ENCODE data around the gene LRWD1. TPM values are rescaled to one million over a fixed set of nuclear protein-coding genes. Genes with fewer than 3 reads are reported as not detected.

Gene LRWD1
- polyA plus RNA-seq, 2 of the 4 experiments (the other 2 are of a cell fraction) = 10.7 to 28.1 TPM

GRCh38 chr7:102469351-102469971 lies 4.7 kb downstream of the LRWD1 start:
- Histone ChIP-seq H3K27ac (no peak overlapping the region), H3K4me2 (no peak overlapping the region), H3K9me3 (no peaks in the 10 kb centered on the region), H3K4me1 (0 out of 3 replicates have a peak, but pooled peaks cover 4% of the 10 kb centered on the region), H3K4me3 (no peak overlapping the region)
- ChIA-PET POLR2A (no interaction called here), CTCF (no interaction called here)
- no peak for ATAC-seq
- TF ChIP-seq ZFP36 (IDR thresholded peaks at IDR 0.05; ENCODE audit: borderline replicate concordance, partially characterized antibody) = no peak
- no peak for TF ChIP-seq GATA3 (IDR thresholded peaks at IDR 0.05; ENCODE audit: borderline replicate concordance)
- TF ChIP-seq HMGXB4 (CRISPR knock-in tag; IDR thresholded peaks at IDR 0.05; ENCODE audit: borderline replicate concordance) = no peak
- no peak for TF ChIP-seq HOXA7 (CRISPR knock-in tag; IDR thresholded peaks at IDR 0.05)
- TF ChIP-seq EHF (CRISPR knock-in tag; IDR thresholded peaks at IDR 0.05) = no peak
- TF ChIP-seq ZSCAN20 (CRISPR knock-in tag; IDR thresholded peaks at IDR 0.05) = no peak
- TF ChIP-seq MAX (IDR thresholded peaks at IDR 0.05) = no peak
- no peak for TF ChIP-seq POLR2AphosphoS2 (conservative IDR thresholded peaks at IDR 0.05; ENCODE audit: low read length)
- TF ChIP-seq KDM1A (IDR thresholded peaks at IDR 0.05; ENCODE audit: low read depth) = no peak
- TF ChIP-seq BHLHE40 (IDR thresholded peaks at IDR 0.05; ENCODE audit: low read depth, low read length) = no peak
- TF ChIP-seq NPAS2 (CRISPR knock-in tag; IDR thresholded peaks at IDR 0.05; ENCODE audit: borderline replicate concordance) = no peak
- TF ChIP-seq HOXB5 (CRISPR knock-in tag; IDR thresholded peaks at IDR 0.05) = no peak
- no peak for TF ChIP-seq FOSB (CRISPR knock-in tag; IDR thresholded peaks at IDR 0.05)
- TF ChIP-seq KDM5A (IDR thresholded peaks at IDR 0.05) = no peak
- no peak for TF ChIP-seq CTCF (IDR thresholded peaks at IDR 0.05)
- no peak for TF ChIP-seq TFCP2L1 (CRISPR knock-in tag; IDR thresholded peaks at IDR 0.05)
- no peak for TF ChIP-seq SREBF2 (IDR thresholded peaks at IDR 0.05)
- no peak for DNase-seq (ENCODE audit: low read depth in 1 of 2, low spot score in 1 of 2)
- 90% methylated on average over 14 of the region's 24 CpGs for WGBS (ENCODE audit: missing lambda C conversion rate)
- no peak for FAIRE-seq

GRCh38 chr7:102469972-102470825 lies 5.4 kb downstream of the LRWD1 start:
- Histone ChIP-seq H3K4me1 (0 out of 3 replicates have a peak, but pooled peaks cover 4% of the 10 kb centered on the region), H3K9me3 (no peaks in the 10 kb centered on the region), H3K4me2 (no peak overlapping the region), H3K27ac (no peak overlapping the region), H3K4me3 (no peak overlapping the region)
- ATAC-seq = no peak
- WGBS (ENCODE audit: missing lambda C conversion rate) = 80% methylated on average over 17 of the region's 20 CpGs
- DNase-seq (ENCODE audit: low read depth in 1 of 2, low spot score in 1 of 2) = no peak
- no peak for TF ChIP-seq MAFK (IDR thresholded peaks at IDR 0.05; ENCODE audit: partially characterized antibody)
- no peak for TF ChIP-seq PBX3 (IDR thresholded peaks at IDR 0.05)
- no peak for TF ChIP-seq TFCP2L1 (CRISPR knock-in tag; IDR thresholded peaks at IDR 0.05)
- TF ChIP-seq NFE2L2 (conservative IDR thresholded peaks at IDR 0.05; ENCODE audit: low read length) = no peak
- TF ChIP-seq JUNB (IDR thresholded peaks at IDR 0.05) = no peak
- TF ChIP-seq RFX5 (IDR thresholded peaks at IDR 0.05) = no peak
- TF ChIP-seq RARB (CRISPR knock-in tag; IDR thresholded peaks at IDR 0.05) = no peak
- no peak for TF ChIP-seq ZC3H11A (IDR thresholded peaks at IDR 0.05)
- no peak for TF ChIP-seq MAZ (IDR thresholded peaks at IDR 0.05; ENCODE audit: borderline replicate concordance, low read depth, low read length)
- TF ChIP-seq SMC3 (IDR thresholded peaks at IDR 0.05) = no peak
- TF ChIP-seq PHF8 (IDR thresholded peaks at IDR 0.05; ENCODE audit: borderline replicate concordance, low read depth) = no peak
- TF ChIP-seq NR3C1 (IDR thresholded peaks at IDR 0.05) = no peak
- TF ChIP-seq ATOH8 (CRISPR knock-in tag; IDR thresholded peaks at IDR 0.05; ENCODE audit: low read depth) = no peak
- no peak for TF ChIP-seq EP300 (IDR thresholded peaks at IDR 0.05)
- ChIA-PET CTCF (interaction anchor here (1.3 kb wide), 1 partner anchor 13 kb away, joined by 4 read pairs; no protein-coding TSS in a partner anchor), POLR2A (no interaction called here)
- no peak for FAIRE-seq
